ENCODE measurements around the gene MYH14. TPM values are rescaled to one million over a fixed set of nuclear protein-coding genes. Genes with fewer than 3 reads are reported as not detected.

MYH14 gene
- total RNA-seq, 2 experiments from 2014 or later, result not detected

DNA sequence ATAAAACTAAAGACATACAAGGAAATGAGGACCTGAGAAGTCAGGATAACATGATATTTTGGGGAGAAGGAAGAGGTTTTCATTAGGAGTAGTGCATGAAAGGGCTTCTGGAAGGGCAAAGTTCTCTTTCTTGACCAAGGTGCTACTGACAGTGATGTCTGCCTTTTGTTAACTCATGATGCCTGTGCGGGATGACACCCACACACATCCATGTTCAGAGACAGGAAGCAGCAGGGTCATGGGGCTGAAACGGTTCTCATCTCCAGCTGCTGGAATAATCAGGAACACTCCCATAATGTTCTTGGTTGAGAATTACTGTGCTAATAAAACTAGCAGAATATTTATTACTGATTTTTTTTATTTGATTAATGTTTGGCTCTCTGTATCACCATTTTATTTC is 96.6 kb downstream of the MYH14 start:
- BruUV-seq (replicated peaks), result no TSS peak
- intact Hi-C loops (cut with micrococcal nuclease; ENCODE audit: unreplicated experiment), result no loop called here
- TF ChIP-seq EZH2phosphoT487 (IDR thresholded peaks at IDR 0.05; ENCODE audit: borderline replicate concordance, low read depth, low read length), result no peak
- TF ChIP-seq, protein P1, sequence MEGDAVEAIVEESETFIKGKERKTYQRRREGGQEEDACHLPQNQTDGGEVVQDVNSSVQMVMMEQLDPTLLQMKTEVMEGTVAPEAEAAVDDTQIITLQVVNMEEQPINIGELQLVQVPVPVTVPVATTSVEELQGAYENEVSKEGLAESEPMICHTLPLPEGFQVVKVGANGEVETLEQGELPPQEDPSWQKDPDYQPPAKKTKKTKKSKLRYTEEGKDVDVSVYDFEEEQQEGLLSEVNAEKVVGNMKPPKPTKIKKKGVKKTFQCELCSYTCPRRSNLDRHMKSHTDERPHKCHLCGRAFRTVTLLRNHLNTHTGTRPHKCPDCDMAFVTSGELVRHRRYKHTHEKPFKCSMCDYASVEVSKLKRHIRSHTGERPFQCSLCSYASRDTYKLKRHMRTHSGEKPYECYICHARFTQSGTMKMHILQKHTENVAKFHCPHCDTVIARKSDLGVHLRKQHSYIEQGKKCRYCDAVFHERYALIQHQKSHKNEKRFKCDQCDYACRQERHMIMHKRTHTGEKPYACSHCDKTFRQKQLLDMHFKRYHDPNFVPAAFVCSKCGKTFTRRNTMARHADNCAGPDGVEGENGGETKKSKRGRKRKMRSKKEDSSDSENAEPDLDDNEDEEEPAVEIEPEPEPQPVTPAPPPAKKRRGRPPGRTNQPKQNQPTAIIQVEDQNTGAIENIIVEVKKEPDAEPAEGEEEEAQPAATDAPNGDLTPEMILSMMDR (conservative IDR thresholded peaks at IDR 0.05; ENCODE audit: low read length), result no peak
- no peak overlapping the region for H3K27ac ChIP-seq (ENCODE audit: low read depth, low read length, poor library complexity, severe bottlenecking)
- H3K9me3 ChIP-seq (ENCODE audit: low read length), result no peaks in the 10 kb centered on the region
- H3K4me3 ChIP-seq (ENCODE audit: low read depth, low read length, poor library complexity, severe bottlenecking), result no peak overlapping the region
- H3K4me2 ChIP-seq (ENCODE audit: low read length), result no peak overlapping the region
- ChIA-PET POLR2A (no interaction called here), CTCF (ENCODE audit: unreplicated experiment) (no interaction called here)
- no peak overlapping the region for H2AFZ ChIP-seq (ENCODE audit: low read length)
- no peaks in the 10 kb centered on the region for H3K9me2 ChIP-seq (ENCODE audit: insufficient read depth, low read length)
- H3K36me3 ChIP-seq (ENCODE audit: insufficient read depth, low read length), result no peaks in the 10 kb centered on the region
- H3K4me1 ChIP-seq (ENCODE audit: insufficient read depth, low read length, poor library complexity, severe bottlenecking), result no peaks in the 10 kb centered on the region
- no peaks in the 10 kb centered on the region for H4K20me1 ChIP-seq (ENCODE audit: insufficient read depth, low read length)
- DNase-seq (ENCODE audit: low spot score), result no peak
- no peaks in the 10 kb centered on the region for H3K79me2 ChIP-seq (ENCODE audit: insufficient read depth, low read depth, low read length)

DNA sequence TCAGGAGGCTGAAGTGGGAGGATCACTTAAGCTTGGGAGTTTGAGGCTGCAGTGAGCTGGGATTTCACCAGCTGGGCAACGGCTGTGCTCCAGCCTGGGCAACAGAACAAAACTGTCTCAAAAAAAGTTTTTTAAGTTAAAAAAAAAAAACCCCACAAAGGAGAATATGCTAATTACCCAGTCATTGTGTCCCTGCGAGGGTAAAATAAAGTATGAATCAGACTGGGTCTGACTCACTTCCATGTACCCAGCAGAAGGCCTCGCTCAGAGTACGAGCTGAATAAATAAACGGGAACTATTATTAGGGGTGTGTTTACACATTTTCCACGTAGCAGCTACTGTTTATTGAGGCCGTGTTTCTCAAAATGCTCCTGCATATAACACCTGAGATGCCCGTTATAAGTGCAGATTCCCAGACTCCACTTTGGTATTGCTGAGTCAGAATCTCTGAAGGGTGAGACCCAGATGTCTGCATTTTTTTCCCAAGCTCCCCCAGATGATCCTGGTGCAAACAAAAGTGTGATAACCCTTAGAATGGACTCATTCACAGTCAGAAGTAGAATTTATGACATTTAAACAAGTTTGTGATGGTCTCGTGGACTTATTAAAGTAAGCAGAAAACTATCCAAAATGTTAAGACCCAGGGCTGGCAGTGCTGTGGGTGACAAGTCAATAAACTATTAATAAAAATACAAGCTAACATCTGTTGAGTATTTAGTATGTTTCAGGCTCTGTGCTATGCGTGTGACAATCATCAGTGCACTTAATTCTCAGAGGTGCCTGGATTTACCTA is 97.6 kb downstream of the MYH14 start:
- CTCF ChIA-PET (ENCODE audit: unreplicated experiment), result no interaction called here
- Histone ChIP-seq H3K4me3 (ENCODE audit: low read depth, low read length, poor library complexity, severe bottlenecking) (no peak overlapping the region), H3K27ac (ENCODE audit: low read depth, low read length, poor library complexity, severe bottlenecking) (no peak overlapping the region), H3K9me3 (ENCODE audit: low read length) (no peaks in the 10 kb centered on the region), H3K9me2 (ENCODE audit: insufficient read depth, low read length) (no peaks in the 10 kb centered on the region), H3K79me2 (ENCODE audit: insufficient read depth, low read depth, low read length) (no peaks in the 10 kb centered on the region), H3K4me2 (ENCODE audit: low read length) (no peak overlapping the region), H3K4me1 (ENCODE audit: insufficient read depth, low read length, poor library complexity, severe bottlenecking) (no peaks in the 10 kb centered on the region), H2AFZ (ENCODE audit: low read length) (no peak overlapping the region), H4K20me1 (ENCODE audit: insufficient read depth, low read length) (no peaks in the 10 kb centered on the region), H3K36me3 (ENCODE audit: insufficient read depth, low read length) (no peaks in the 10 kb centered on the region)
- intact Hi-C loops (cut with micrococcal nuclease; ENCODE audit: unreplicated experiment), result no loop called here
- POLR2A ChIA-PET, result interaction anchor here (0.6 kb wide), 1 partner anchor 552 kb away, joined by 3 read pairs; no protein-coding TSS in a partner anchor
- TF ChIP-seq, protein P1 (conservative IDR thresholded peaks at IDR 0.05; ENCODE audit: low read length), result no peak
- TF ChIP-seq EZH2phosphoT487 (IDR thresholded peaks at IDR 0.05; ENCODE audit: borderline replicate concordance, low read depth, low read length), result no peak
- BruUV-seq (replicated peaks), result no TSS peak
- DNase-seq (ENCODE audit: low spot score), result no peak

DNA sequence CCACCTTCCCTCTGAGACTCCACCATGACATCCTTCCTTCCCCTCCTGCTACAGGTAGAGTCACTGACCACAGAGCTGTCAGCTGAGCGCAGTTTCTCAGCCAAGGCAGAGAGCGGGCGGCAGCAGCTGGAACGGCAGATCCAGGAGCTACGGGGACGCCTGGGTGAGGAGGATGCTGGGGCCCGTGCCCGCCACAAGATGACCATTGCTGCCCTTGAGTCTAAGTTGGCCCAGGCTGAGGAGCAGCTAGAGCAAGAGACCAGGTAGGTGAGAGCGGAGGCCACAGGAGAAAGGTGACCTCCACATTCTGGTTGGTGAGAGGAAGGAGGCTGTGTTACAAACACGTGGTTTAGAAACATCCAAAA is 98.2 kb downstream of the MYH14 start:
- no peaks in the 10 kb centered on the region for H3K9me2 ChIP-seq (ENCODE audit: insufficient read depth, low read length)
- H3K4me1 ChIP-seq (ENCODE audit: insufficient read depth, low read length, poor library complexity, severe bottlenecking), result no peaks in the 10 kb centered on the region
- H3K27ac ChIP-seq (ENCODE audit: low read depth, low read length, poor library complexity, severe bottlenecking), result no peak overlapping the region
- BruUV-seq (replicated peaks), result no TSS peak
- no peak for DNase-seq (ENCODE audit: low spot score)
- no peaks in the 10 kb centered on the region for H4K20me1 ChIP-seq (ENCODE audit: insufficient read depth, low read length)
- no peaks in the 10 kb centered on the region for H3K36me3 ChIP-seq (ENCODE audit: insufficient read depth, low read length)
- TF ChIP-seq, protein P1 (conservative IDR thresholded peaks at IDR 0.05; ENCODE audit: low read length), result no peak
- TF ChIP-seq EZH2phosphoT487 (IDR thresholded peaks at IDR 0.05; ENCODE audit: borderline replicate concordance, low read depth, low read length), result no peak
- H3K9me3 ChIP-seq (ENCODE audit: low read length), result no peaks in the 10 kb centered on the region
- ChIA-PET CTCF (ENCODE audit: unreplicated experiment) (no interaction called here), POLR2A (no interaction called here)
- H2AFZ ChIP-seq (ENCODE audit: low read length), result no peak overlapping the region
- no peak overlapping the region for H3K4me2 ChIP-seq (ENCODE audit: low read length)
- intact Hi-C loops (cut with micrococcal nuclease; ENCODE audit: unreplicated experiment), result no loop called here
- no peaks in the 10 kb centered on the region for H3K79me2 ChIP-seq (ENCODE audit: insufficient read depth, low read depth, low read length)
- no peak overlapping the region for H3K4me3 ChIP-seq (ENCODE audit: low read depth, low read length, poor library complexity, severe bottlenecking)
